Neural cell (in vitro differentiated cells): ENCODE results near the gene ATF6B. TPM values are rescaled to one million over a fixed set of nuclear protein-coding genes. Genes with fewer than 3 reads are reported as not detected.

ENCODE experiments used
- H2AFZ ChIP-seq: fragments of 200-600, 300-800 bp; sonication (generic), shearing (Covaris generic); 2 replicates; pipeline ENCODE4 v1.6.0; 2014; ENCODE audit warnings: low read depth, mild to moderate bottlenecking, antibody characterized with exemption, low read length, moderate library complexity
- H3F3A ChIP-seq: fragments of 200-600 bp; shearing (Covaris generic); 2 replicates; pipeline ENCODE4 v1.6.1; 2016; ENCODE audit warnings: mild to moderate bottlenecking, moderate library complexity, mixed read lengths, antibody characterized with exemption, low read length; ENCODE audit not compliant: insufficient read depth, poor library complexity, severe bottlenecking
- H3K27ac ChIP-seq: fragments of 200-600, 300-800 bp; sonication (generic), shearing (Covaris generic); 2 replicates; pipeline ENCODE4 v1.5.1; 2014; ENCODE audit warnings: mild to moderate bottlenecking, low read length, moderate library complexity
- H3K27me3 ChIP-seq: fragments of 300-800, 200-600 bp; sonication (generic), shearing (Covaris generic); 2 replicates; pipeline ENCODE4 v1.6.0; 2014; ENCODE audit warnings: mild to moderate bottlenecking, low read depth, low read length, moderate library complexity; ENCODE audit not compliant: insufficient read depth
- H3K36me3 ChIP-seq: fragments of 300-800, 200-600 bp; sonication (generic), shearing (Covaris generic); 2 replicates; pipeline ENCODE4 v1.5.1; 2014; ENCODE audit warnings: mild to moderate bottlenecking, antibody characterized with exemption, low read length, moderate library complexity; ENCODE audit not compliant: insufficient read depth
- H3K4me2 ChIP-seq: fragments of 300-800, 200-600 bp; sonication (generic), shearing (Covaris generic); 2 replicates; pipeline ENCODE4 v1.6.0; 2014; ENCODE audit warnings: mild to moderate bottlenecking, low read length
- H3K4me3 ChIP-seq: fragments of 300-800, 200-600 bp; sonication (generic), shearing (Covaris generic); 2 replicates; pipeline ENCODE4 v1.5.1; 2014; ENCODE audit warnings: mild to moderate bottlenecking, low read length, moderate library complexity
- H3K79me2 ChIP-seq: fragments of 200-600 bp; shearing (Covaris generic); replicated peaks from 2 replicates; pipeline ENCODE4 v1.6.0; 2014; ENCODE audit warnings: mild to moderate bottlenecking, low read length, moderate library complexity; ENCODE audit not compliant: insufficient read depth
- H3K9ac ChIP-seq: fragments of 300-800, 200-600 bp; sonication (generic), shearing (Covaris generic); 2 replicates; pipeline ENCODE4 v1.6.1; 2016; ENCODE audit warnings: mild to moderate bottlenecking, low read length, mixed read lengths
- H3K9me2 ChIP-seq: fragments of 200-600 bp; shearing (Covaris generic); 2 replicates; pipeline ENCODE4 v1.6.1; 2016; ENCODE audit warnings: mild to moderate bottlenecking, low read length, mixed read lengths; ENCODE audit not compliant: insufficient read depth
- H3K9me3 ChIP-seq: fragments of 200-600, 300-800 bp; sonication (generic), shearing (Covaris generic); 2 replicates; pipeline ENCODE4 v1.6.1; 2016; ENCODE audit warnings: mild to moderate bottlenecking, mixed run types, low read length, moderate library complexity, mixed read lengths
- H4K20me1 ChIP-seq: fragments of 200-600 bp; shearing (Covaris generic); 2 replicates; pipeline ENCODE4 v1.6.1; 2016; ENCODE audit warnings: mild to moderate bottlenecking, mixed run types; ENCODE audit not compliant: insufficient read depth
- EP300 ChIP-seq: fragments of 450-650 bp; conservative IDR thresholded peaks from 2 replicates; pipeline ENCODE4 v1.6.1; 2014; ENCODE audit warnings: antibody characterized with exemption, mild to moderate bottlenecking, moderate library complexity; ENCODE audit not compliant: poor library complexity, severe bottlenecking
- EZH2 ChIP-seq: fragments of 200-600, 300-800 bp; shearing (Covaris generic), sonication (generic); IDR thresholded peaks from 2 replicates; pipeline ENCODE4 v1.6.1; 2014; ENCODE audit warnings: antibody characterized with exemption, low read length, borderline replicate concordance, mild to moderate bottlenecking; ENCODE audit not compliant: insufficient read depth, poor library complexity, severe bottlenecking
- MXI1 ChIP-seq: fragments of 450-650 bp; conservative IDR thresholded peaks from 2 replicates; pipeline ENCODE4 v1.6.1; 2014; ENCODE audit warnings: antibody characterized with exemption, mild to moderate bottlenecking; ENCODE audit not compliant: poor library complexity, severe bottlenecking
- POLR2AphosphoS5 ChIP-seq: IDR thresholded peaks from 2 replicates; pipeline ENCODE4 v1.6.1; 2012
- RAD21 ChIP-seq: fragments of 450-650 bp; conservative IDR thresholded peaks from 2 replicates; pipeline ENCODE4 v1.6.1; 2014; ENCODE audit warnings: antibody characterized with exemption, mild to moderate bottlenecking, moderate library complexity
- REST ChIP-seq: IDR thresholded peaks from 2 replicates; pipeline ENCODE4 v1.6.1; 2012; ENCODE audit warnings: borderline replicate concordance
- SMC3 ChIP-seq: fragments of 450-650 bp; conservative IDR thresholded peaks from 2 replicates; pipeline ENCODE4 v1.6.1; 2014; ENCODE audit warnings: antibody characterized with exemption, mild to moderate bottlenecking, moderate library complexity; ENCODE audit not compliant: poor library complexity
- TAF1 ChIP-seq: IDR thresholded peaks from 2 replicates; pipeline ENCODE4 v1.6.1; 2012; ENCODE audit warnings: low read depth
- polyA plus RNA-seq: library from polyadenylated mRNA; depleted of rRNA; stranded (reverse); fragments of >200 nt; gene quantifications from 2 replicates; pipeline ENCODE4 v1.2.3, GENCODE V29; 2014
- TF ChIP-seq, protein P1 (sequence below): fragments of 450-650 bp; IDR thresholded peaks from 2 replicates; pipeline ENCODE4 v1.5.1; 2014; ENCODE audit warnings: antibody characterized with exemption, mild to moderate bottlenecking, moderate library complexity; ENCODE audit not compliant: poor library complexity, severe bottlenecking

The ATF6B gene
- polyA plus RNA-seq, 1 donor from 2014 or later, result 44.3 TPM

DNA sequence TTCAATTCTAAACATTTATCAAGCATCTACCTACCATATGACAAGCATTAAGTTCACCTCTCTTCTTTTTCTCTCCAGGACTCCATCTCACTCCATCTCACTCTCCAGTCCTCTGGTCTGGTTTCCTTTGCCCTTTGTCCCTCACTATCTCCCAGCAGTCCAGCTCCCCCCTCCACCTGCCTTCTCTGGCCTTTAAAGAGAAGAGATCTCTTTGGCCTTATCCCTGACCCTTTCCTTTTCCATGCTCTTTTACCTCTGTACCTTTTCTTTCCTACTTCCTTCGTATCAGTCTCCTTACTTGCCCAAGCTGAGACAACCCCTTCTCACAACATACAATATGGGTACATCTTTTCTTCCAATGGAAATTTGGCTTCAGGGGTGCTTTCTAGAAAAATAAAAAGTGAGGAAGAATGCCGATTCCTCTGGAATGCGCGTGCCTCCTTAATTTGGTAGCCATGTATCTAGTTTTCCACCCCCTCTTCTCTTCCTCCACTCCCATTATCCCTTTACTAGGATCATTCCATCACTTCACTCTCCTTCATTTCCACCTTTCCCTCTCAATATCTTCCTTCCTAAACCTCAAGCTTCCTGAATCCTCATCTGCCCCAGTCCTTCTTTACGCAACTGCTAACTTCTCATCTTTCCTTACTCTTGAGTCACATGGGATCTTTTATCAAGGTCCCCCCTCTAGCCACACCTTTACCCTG, 48.6 kb upstream of the ATF6B start:
- no peak for TF ChIP-seq MXI1
- TF ChIP-seq EZH2, result no peak
- TF ChIP-seq TAF1, result no peak
- no peak for TF ChIP-seq EP300
- TF ChIP-seq SMC3, result no peak
- no peak for TF ChIP-seq REST
- TF ChIP-seq, protein P1, sequence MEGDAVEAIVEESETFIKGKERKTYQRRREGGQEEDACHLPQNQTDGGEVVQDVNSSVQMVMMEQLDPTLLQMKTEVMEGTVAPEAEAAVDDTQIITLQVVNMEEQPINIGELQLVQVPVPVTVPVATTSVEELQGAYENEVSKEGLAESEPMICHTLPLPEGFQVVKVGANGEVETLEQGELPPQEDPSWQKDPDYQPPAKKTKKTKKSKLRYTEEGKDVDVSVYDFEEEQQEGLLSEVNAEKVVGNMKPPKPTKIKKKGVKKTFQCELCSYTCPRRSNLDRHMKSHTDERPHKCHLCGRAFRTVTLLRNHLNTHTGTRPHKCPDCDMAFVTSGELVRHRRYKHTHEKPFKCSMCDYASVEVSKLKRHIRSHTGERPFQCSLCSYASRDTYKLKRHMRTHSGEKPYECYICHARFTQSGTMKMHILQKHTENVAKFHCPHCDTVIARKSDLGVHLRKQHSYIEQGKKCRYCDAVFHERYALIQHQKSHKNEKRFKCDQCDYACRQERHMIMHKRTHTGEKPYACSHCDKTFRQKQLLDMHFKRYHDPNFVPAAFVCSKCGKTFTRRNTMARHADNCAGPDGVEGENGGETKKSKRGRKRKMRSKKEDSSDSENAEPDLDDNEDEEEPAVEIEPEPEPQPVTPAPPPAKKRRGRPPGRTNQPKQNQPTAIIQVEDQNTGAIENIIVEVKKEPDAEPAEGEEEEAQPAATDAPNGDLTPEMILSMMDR, result no peak
- TF ChIP-seq RAD21, result no peak
- TF ChIP-seq POLR2AphosphoS5, result no peak
- Histone ChIP-seq H3K9ac (peak overlapping the region; percentile 99), H3K9me2 (no peaks in the 10 kb centered on the region), H3K27ac (peak overlapping the region; percentile 97), H3K36me3 (no peaks in the 10 kb centered on the region), H3K27me3 (no peaks in the 10 kb centered on the region), H3K9me3 (no peaks in the 10 kb centered on the region), H3K4me2 (peak overlapping the region; percentile 90), H3K4me3 (peak overlapping the region; percentile 91), H4K20me1 (no peaks in the 10 kb centered on the region), H2AFZ (peak overlapping the region; percentile 34), H3F3A (peaks cover 4% of the 10 kb centered on the region), H3K79me2 (peaks cover 51% of the 10 kb centered on the region)

DNA sequence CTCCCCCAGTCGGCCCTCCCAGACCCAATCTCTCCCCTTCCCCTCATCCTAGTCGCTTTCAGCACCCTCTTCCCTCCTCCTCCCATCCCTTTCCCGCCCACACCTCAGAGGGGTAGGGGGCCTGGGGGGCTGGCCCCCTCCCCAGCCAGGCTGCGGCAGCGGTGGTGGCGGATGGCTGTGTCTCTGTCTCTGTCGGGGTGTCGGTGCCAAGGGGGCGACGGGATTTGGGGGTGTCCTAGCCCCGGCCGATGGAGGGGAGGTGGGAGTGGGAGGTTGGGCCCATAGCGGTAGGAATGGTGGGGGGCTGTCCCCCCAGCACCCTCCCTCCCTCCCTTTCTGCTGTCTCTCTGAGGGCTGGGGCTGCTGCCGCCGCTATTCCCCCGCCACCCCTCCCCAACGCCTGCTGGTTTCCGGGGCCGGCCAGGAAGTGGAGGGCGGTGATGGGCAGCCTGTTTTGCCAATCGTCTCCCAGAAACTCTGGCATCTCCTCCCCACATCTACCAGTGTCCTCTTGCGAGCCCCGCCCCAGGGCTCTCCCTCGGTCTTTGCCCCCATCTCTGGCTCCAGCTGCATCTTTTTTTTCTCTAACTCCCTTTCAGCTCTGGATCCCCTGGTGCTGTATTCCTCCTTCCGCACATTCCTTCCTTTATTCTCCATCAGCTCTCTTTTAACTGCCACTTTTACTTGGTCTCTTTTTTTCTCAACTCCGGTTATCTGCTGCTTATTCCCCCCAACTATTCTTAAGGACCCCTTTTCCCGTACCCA, 47.8 kb upstream of the ATF6B start, which contains the start of gene AGPAT1:
TSS of gene AGPAT1 (minus strand) at position 374 of the 765 bp plus-strand sequence. CDS start 4,588 bp downstream, outside the sequence.
- no peaks in the 10 kb centered on the region for H3K27me3 ChIP-seq
- no peaks in the 10 kb centered on the region for H4K20me1 ChIP-seq
- peak within 1 kb of the TSS; percentile 97 for H3K27ac ChIP-seq
- H2AFZ ChIP-seq, result peak within 1 kb of the TSS; percentile 69
- H3K9ac ChIP-seq, result peak within 1 kb of the TSS; percentile 99
- TF ChIP-seq, protein P1, result no peak
- TF ChIP-seq EZH2 (no peak), MXI1 (peak; percentile 30), TAF1 (peak; percentile 83), SMC3 (peak; percentile 27), REST (no peak), POLR2AphosphoS5 (peak; percentile 89), EP300 (no peak), RAD21 (no peak)
- H3K9me2 ChIP-seq, result no peaks in the 10 kb centered on the region
- peaks cover 51% of the 10 kb centered on the region for H3K79me2 ChIP-seq
- no peaks in the 10 kb centered on the region for H3K9me3 ChIP-seq
- peaks cover 4% of the 10 kb centered on the region for H3F3A ChIP-seq
- no peaks in the 10 kb centered on the region for H3K36me3 ChIP-seq
- H3K4me3 ChIP-seq, result peak within 1 kb of the TSS; percentile 91
- H3K4me2 ChIP-seq, result peak within 1 kb of the TSS; percentile 90
